ENCODE data around the gene LDB3. TPM values are rescaled to one million over a fixed set of nuclear protein-coding genes. Genes with fewer than 3 reads are reported as not detected.

Gene LDB3
- total RNA-seq, 2 donors from 2014 or later: 0.11 TPM; not detected in 1

- no peak for ATAC-seq (replicated peaks)
- Mint-ChIP-seq H3K27ac (peak overlapping the region; percentile 96), H3K27me3 (no peaks in the 10 kb centered on the region), H3K4me3 (peak overlapping the region; percentile 86), H3K4me1 (no peaks in the 10 kb centered on the region), H3K9me3 (no peaks in the 10 kb centered on the region), H3K36me3 (ENCODE audit: low read depth) (no peaks in the 10 kb centered on the region)
Measured at GRCh38 chr10:86709396-86710185, 41.3 kb downstream of the LDB3 start.

GRCh38 chr10:86710987-86711512 lies 42.7 kb downstream of the LDB3 start:
- Mint-ChIP-seq H3K9me3 (no peaks in the 10 kb centered on the region), H3K27me3 (no peaks in the 10 kb centered on the region), H3K4me3 (peak overlapping the region; percentile 86), H3K4me1 (no peaks in the 10 kb centered on the region), H3K36me3 (ENCODE audit: low read depth) (no peaks in the 10 kb centered on the region), H3K27ac (peak overlapping the region; percentile 96)
- peak; percentile 93 for ATAC-seq (replicated peaks)

GRCh38 chr10:86711513-86712316 lies 43.4 kb downstream of the LDB3 start:
- Mint-ChIP-seq H3K4me3 (peak overlapping the region; percentile 82), H3K36me3 (ENCODE audit: low read depth) (no peaks in the 10 kb centered on the region), H3K9me3 (no peaks in the 10 kb centered on the region), H3K27ac (peak overlapping the region; percentile 88), H3K27me3 (no peaks in the 10 kb centered on the region), H3K4me1 (no peaks in the 10 kb centered on the region)
- ATAC-seq (replicated peaks): peak; percentile 58

GRCh38 chr10:86712317-86712707 lies 44.0 kb downstream of the LDB3 start:
- H3K4me3 Mint-ChIP-seq: peak overlapping the region; percentile 82
- H3K27me3 Mint-ChIP-seq: no peaks in the 10 kb centered on the region
- no peaks in the 10 kb centered on the region for H3K36me3 Mint-ChIP-seq (ENCODE audit: low read depth)
- no peaks in the 10 kb centered on the region for H3K9me3 Mint-ChIP-seq
- no peaks in the 10 kb centered on the region for H3K4me1 Mint-ChIP-seq
- peak overlapping the region; percentile 88 for H3K27ac Mint-ChIP-seq
- ATAC-seq (replicated peaks): no peak

- no peak overlapping the region for H3K27ac Mint-ChIP-seq
- H3K36me3 Mint-ChIP-seq (ENCODE audit: low read depth): no peaks in the 10 kb centered on the region
- no peak overlapping the region for H3K4me3 Mint-ChIP-seq
- no peaks in the 10 kb centered on the region for H3K27me3 Mint-ChIP-seq
- ATAC-seq (replicated peaks): no peak
- H3K9me3 Mint-ChIP-seq: no peaks in the 10 kb centered on the region
- H3K4me1 Mint-ChIP-seq: no peaks in the 10 kb centered on the region
Measured at GRCh38 chr10:86715156-86715795, 47.0 kb downstream of the LDB3 start.

GRCh38 chr10:86715836-86716235 lies 47.5 kb downstream of the LDB3 start:
- H3K4me1 Mint-ChIP-seq: no peaks in the 10 kb centered on the region
- no peak for ATAC-seq (replicated peaks)
- no peaks in the 10 kb centered on the region for H3K27me3 Mint-ChIP-seq
- no peak overlapping the region for H3K27ac Mint-ChIP-seq
- H3K4me3 Mint-ChIP-seq: no peak overlapping the region
- H3K9me3 Mint-ChIP-seq: no peaks in the 10 kb centered on the region
- H3K36me3 Mint-ChIP-seq (ENCODE audit: low read depth): no peaks in the 10 kb centered on the region

- Mint-ChIP-seq H3K4me3 (no peak overlapping the region), H3K27me3 (no peaks in the 10 kb centered on the region), H3K9me3 (no peaks in the 10 kb centered on the region), H3K4me1 (no peaks in the 10 kb centered on the region), H3K36me3 (ENCODE audit: low read depth) (no peaks in the 10 kb centered on the region), H3K27ac (no peak overlapping the region)
- no peak for ATAC-seq (replicated peaks)
Measured at GRCh38 chr10:86716466-86716865, 48.2 kb downstream of the LDB3 start.

GRCh38 chr10:86718556-86718955 lies 50.2 kb downstream of the LDB3 start:
- H3K4me3 Mint-ChIP-seq: no peak overlapping the region

GRCh38 chr10:86721232-86721631 lies 52.9 kb downstream of the LDB3 start:
- H3K4me1 Mint-ChIP-seq: no peaks in the 10 kb centered on the region
- no peaks in the 10 kb centered on the region for H3K9me3 Mint-ChIP-seq
- no peak for ATAC-seq (replicated peaks)
- no peak overlapping the region for H3K4me3 Mint-ChIP-seq
- H3K27me3 Mint-ChIP-seq: no peaks in the 10 kb centered on the region
- H3K36me3 Mint-ChIP-seq (ENCODE audit: low read depth): no peaks in the 10 kb centered on the region
- H3K27ac Mint-ChIP-seq: no peak overlapping the region

More at GRCh38 chr10:86718556-86718955, 50.2 kb downstream of the LDB3 start:
- Mint-ChIP-seq H3K9me3 (no peaks in the 10 kb centered on the region), H3K36me3 (ENCODE audit: low read depth) (no peaks in the 10 kb centered on the region), H3K27ac (no peak overlapping the region), H3K4me1 (no peaks in the 10 kb centered on the region), H3K27me3 (no peaks in the 10 kb centered on the region)
- ATAC-seq (replicated peaks): no peak

GRCh38 chr10:86723009-86723408 lies 54.7 kb downstream of the LDB3 start:
- no peaks in the 10 kb centered on the region for H3K36me3 Mint-ChIP-seq (ENCODE audit: low read depth)
- no peak overlapping the region for H3K4me3 Mint-ChIP-seq
- no peaks in the 10 kb centered on the region for H3K4me1 Mint-ChIP-seq
- no peak overlapping the region for H3K27ac Mint-ChIP-seq
- H3K27me3 Mint-ChIP-seq: peaks cover 2% of the 10 kb centered on the region
- H3K9me3 Mint-ChIP-seq: no peaks in the 10 kb centered on the region
- no peak for ATAC-seq (replicated peaks)

- no peak for ATAC-seq (replicated peaks)
- no peak overlapping the region for H3K4me3 Mint-ChIP-seq
- H3K4me1 Mint-ChIP-seq: no peaks in the 10 kb centered on the region
- H3K27me3 Mint-ChIP-seq: peaks cover 3% of the 10 kb centered on the region
- H3K27ac Mint-ChIP-seq: no peak overlapping the region
- H3K9me3 Mint-ChIP-seq: no peaks in the 10 kb centered on the region
- no peaks in the 10 kb centered on the region for H3K36me3 Mint-ChIP-seq (ENCODE audit: low read depth)
Measured at GRCh38 chr10:86724445-86724844, 56.1 kb downstream of the LDB3 start.

- Mint-ChIP-seq H3K4me1 (no peaks in the 10 kb centered on the region), H3K27me3 (peaks cover 7% of the 10 kb centered on the region), H3K36me3 (ENCODE audit: low read depth) (no peaks in the 10 kb centered on the region), H3K27ac (no peak overlapping the region), H3K4me3 (no peak overlapping the region), H3K9me3 (no peaks in the 10 kb centered on the region)
- ATAC-seq (replicated peaks): no peak
Measured at GRCh38 chr10:86725980-86726676, 57.8 kb downstream of the LDB3 start.

- no peaks in the 10 kb centered on the region for H3K36me3 Mint-ChIP-seq (ENCODE audit: low read depth)
- no peak for ATAC-seq (replicated peaks)
- H3K9me3 Mint-ChIP-seq: no peaks in the 10 kb centered on the region
- H3K27ac Mint-ChIP-seq: no peak overlapping the region
- H3K4me3 Mint-ChIP-seq: no peak overlapping the region
- H3K27me3 Mint-ChIP-seq: peaks cover 7% of the 10 kb centered on the region
- no peaks in the 10 kb centered on the region for H3K4me1 Mint-ChIP-seq
Measured at GRCh38 chr10:86726677-86726999, 58.3 kb downstream of the LDB3 start.

GRCh38 chr10:86727470-86727869 lies 59.2 kb downstream of the LDB3 start:
- no peak for ATAC-seq (replicated peaks)
- peaks cover 7% of the 10 kb centered on the region for H3K27me3 Mint-ChIP-seq
- H3K4me1 Mint-ChIP-seq: no peaks in the 10 kb centered on the region
- no peaks in the 10 kb centered on the region for H3K9me3 Mint-ChIP-seq
- no peak overlapping the region for H3K27ac Mint-ChIP-seq
- H3K36me3 Mint-ChIP-seq (ENCODE audit: low read depth): no peaks in the 10 kb centered on the region
- no peak overlapping the region for H3K4me3 Mint-ChIP-seq

Measured in activated T-helper 17 cell treated with anti-CD3 and anti-CD28 coated beads, Interleukin-2, amount 50 U/mL, for 72 hours (primary cell).